GM19452 (cell line): ENCODE measurements around the gene TRIM8.

Source experiments
- ATAC-seq: cut with Tn5 transposase; IDR thresholded peaks from one replicate; pipeline ENCODE4 v1.9.1; 2021; ENCODE audit not compliant: unreplicated experiment

The TRIM8 gene, protein sequence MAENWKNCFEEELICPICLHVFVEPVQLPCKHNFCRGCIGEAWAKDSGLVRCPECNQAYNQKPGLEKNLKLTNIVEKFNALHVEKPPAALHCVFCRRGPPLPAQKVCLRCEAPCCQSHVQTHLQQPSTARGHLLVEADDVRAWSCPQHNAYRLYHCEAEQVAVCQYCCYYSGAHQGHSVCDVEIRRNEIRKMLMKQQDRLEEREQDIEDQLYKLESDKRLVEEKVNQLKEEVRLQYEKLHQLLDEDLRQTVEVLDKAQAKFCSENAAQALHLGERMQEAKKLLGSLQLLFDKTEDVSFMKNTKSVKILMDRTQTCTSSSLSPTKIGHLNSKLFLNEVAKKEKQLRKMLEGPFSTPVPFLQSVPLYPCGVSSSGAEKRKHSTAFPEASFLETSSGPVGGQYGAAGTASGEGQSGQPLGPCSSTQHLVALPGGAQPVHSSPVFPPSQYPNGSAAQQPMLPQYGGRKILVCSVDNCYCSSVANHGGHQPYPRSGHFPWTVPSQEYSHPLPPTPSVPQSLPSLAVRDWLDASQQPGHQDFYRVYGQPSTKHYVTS

GRCh38 chr10:102644066-102644645 lies at the start of gene TRIM8:
TRIM8 (plus strand) TSS chr10:102644479; CDS start chr10:102644618, 139 bp downstream.
- ATAC-seq = no peak

DNA sequence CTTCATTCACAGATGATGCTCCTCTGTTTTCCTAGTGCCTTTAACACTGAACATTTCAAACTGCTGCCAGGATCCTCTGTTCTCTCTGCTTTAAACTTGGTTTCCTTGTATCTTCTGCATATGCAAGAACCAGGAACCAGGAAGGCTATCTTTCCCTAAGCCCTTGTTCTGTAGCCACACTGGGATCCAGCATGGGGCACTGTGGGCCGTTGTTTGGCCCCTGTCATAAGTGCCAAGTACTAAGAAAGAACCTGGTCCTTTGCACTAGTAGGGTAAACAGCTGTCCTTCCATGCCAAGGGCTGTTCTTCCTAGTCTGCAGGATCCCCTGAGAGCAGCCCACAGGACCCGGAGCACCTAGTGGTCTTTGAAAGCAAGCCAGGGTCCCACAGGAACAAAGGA lies 49.0 kb upstream of the TRIM8 start:
- ATAC-seq = no peak

DNA sequence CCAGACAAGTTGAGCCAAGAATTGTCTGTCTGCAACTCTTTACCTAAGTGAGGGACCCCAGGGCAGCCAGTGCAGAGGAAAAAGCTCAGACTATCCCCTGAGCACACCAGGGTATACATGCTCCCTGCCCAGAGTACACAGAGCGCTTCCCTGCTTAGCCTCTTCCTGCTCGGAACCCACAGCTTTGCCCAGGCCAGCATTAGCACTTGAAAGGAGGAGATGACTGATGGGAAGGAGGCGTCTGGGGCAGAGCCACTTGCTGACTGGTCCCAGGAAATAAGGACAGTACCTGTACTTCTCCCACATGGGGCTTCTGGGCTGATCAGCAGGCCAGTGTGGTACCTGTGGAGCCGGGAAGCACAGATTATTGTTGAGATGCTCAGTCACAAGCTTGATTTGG lies 48.4 kb upstream of the TRIM8 start:
- ATAC-seq = no peak

- no peak for ATAC-seq
Observed at GRCh38 chr10:102596506-102596971, 47.7 kb upstream of the TRIM8 start.

DNA sequence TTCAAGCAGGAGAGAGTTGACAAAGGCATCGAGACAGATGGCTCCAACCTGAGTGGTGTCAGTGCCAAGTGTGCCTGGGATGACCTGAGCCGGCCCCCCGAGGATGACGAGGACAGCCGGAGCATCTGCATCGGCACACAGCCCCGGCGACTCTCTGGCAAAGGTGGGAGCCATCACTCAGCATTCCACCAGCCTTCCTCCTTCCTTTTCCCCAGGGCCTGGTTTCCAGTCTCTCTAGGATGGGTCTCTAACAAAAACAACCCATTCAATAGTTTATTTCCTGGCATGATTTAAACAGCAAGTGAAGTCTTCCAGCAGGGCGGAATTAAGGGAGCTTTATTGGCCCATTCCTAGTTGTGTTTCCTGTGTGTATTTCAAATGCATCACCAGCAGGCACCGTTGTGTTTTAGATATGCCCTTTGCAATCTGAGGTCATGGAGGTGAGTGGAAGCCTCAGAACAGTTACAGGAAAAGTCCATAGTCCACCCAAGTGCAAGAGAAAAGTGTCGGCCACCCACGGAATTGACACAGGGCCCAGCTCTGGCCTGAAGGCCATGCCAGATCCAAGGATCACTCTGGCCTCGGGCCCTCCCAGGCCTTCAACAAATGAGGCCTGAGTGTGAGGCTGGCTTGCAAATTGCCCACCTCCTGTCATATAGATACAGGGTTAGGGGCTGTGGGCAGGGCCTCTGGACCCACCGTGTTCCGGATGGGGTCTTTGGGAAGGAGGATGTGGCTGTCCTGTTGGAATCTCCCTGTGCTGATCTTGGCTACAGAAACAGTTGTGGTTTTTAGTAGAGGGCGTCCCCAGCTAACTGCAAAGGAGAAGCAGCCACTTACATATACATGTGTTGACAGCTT lies 46.9 kb upstream of the TRIM8 start:
- no peak for ATAC-seq

GRCh38 chr10:102598243-102598642 lies 46.0 kb upstream of the TRIM8 start:
- ATAC-seq = no peak

- no peak for ATAC-seq
Observed at GRCh38 chr10:102599565-102600327, 44.5 kb upstream of the TRIM8 start.

- ATAC-seq = no peak
Observed at GRCh38 chr10:102600816-102601215, 43.5 kb upstream of the TRIM8 start.

DNA sequence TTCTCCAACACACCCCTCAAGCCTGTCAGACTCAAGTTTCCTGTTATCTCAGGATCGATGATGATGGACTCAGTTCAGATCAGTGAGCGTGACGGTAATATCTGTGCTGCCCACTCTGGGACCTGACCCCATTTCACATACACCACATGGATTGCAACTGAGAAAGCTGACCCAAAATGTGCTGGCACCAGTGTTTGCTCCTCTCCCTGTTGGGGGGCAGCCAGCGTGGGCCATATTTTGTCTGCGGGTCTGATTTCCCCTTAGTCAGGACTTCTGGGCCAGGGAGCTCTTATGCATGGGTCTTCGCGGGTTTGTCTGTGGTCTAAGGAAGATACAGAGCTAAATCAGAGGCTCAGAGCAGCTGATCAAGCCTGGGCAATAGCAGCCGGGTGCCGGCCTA lies 42.6 kb upstream of the TRIM8 start:
- ATAC-seq = no peak

GRCh38 chr10:102602272-102603045 lies 41.8 kb upstream of the TRIM8 start:
- no peak for ATAC-seq

DNA sequence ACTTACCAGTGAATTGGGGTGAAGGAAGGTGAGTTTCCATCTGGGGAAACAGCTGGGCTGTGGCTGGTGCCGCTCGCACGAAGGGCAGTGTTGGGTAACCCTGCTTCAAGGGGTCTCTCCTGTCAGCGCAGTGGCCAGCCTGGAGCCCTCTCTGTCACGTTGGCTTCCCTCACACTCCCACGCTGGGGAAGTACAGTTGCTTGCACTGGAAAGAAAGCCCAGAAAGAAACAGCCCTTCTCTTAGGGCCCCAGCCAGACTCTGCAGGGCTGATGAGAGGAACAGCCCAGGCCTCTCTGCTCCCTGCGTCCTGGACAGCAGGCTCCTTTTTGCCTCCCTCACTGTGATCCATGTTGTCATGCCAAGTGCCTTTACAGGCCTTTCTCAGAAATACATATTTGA lies 40.3 kb upstream of the TRIM8 start:
- no peak for ATAC-seq

- ATAC-seq = no peak
Observed at GRCh38 chr10:102604439-102604841, 39.8 kb upstream of the TRIM8 start.

DNA sequence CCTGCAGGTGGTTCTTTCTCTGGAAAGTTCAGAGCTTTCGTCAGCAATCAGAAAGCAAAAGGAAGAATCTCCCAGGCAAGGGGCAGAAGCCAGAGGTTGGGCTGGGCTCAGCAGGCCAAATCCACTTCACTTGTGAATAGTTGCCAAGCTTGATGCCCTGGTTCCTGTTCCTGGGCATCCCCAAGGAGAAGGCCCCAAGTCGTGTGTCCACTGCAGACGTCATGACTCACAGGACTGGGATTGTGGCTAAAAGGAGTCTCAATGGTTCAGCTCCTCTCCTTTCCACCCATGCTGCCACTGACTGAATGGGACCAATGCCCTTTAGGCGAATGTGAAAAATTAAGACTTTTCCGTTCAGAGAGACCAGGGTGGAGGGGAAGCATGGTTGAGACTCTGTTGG lies 38.6 kb upstream of the TRIM8 start:
- no peak for ATAC-seq

- no peak for ATAC-seq
Observed at GRCh38 chr10:102608487-102608886, 35.8 kb upstream of the TRIM8 start.

- ATAC-seq = no peak
Observed at GRCh38 chr10:102610441-102610887, 33.8 kb upstream of the TRIM8 start.

- ATAC-seq = no peak
Observed at GRCh38 chr10:102611514-102612087, 32.7 kb upstream of the TRIM8 start.

DNA sequence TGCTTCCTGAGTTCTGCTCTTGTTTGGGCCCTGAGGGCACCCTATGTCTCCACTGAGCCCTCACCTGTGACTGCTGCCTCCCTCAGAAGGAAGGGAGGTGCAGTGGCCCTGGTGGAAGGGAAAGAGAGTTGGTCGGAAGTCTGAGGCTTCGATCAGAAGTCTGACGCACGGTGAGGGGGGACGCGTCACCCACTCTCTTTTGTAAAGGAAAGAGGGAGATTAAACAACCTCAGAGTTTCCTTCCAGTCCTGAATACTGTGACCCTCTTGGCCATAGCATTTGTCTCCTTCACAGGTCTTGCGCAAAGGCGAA lies 31.4 kb upstream of the TRIM8 start:
- ATAC-seq = no peak

DNA sequence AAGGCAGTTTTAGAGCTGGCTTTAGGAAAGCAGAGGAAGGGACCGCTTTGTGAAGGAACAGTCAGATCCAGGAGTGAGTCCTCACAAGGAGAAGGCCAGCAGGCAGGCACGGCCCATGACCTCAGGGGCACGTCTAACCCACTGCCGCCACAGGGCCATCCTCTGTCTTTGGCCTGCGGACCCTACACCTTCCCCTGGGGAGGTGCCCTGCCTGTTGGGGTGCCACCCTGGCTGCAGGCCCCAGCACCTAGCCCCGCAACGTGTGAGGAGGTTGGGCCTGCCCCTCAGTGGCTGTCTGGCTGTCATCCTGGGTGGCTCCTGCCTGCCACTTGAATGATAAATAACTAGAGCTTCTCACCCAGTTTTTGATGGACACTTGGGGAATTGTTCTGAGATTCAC lies 31.0 kb upstream of the TRIM8 start:
- ATAC-seq = no peak

DNA sequence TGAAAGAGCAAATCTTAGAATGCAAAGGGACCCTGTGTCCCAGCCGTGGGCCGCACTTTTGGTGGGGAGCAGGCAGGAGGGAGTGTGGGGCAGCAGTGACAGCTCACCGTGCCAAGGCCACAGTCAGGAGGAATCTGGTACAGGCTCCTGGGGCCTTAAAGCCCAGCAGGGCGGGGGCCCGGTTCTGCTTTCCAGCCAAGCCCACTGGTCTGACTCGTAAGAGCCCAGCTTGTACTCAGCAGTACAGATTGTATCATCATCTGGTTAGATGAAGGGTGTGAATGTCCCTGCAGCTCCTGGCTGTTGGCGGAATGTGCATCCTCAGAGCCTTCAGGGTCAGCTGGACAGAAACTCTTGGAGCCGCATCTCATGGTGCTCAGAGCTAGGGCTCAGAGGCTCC lies 30.5 kb upstream of the TRIM8 start:
- ATAC-seq = no peak

- ATAC-seq = no peak
Observed at GRCh38 chr10:102614888-102615287, 29.4 kb upstream of the TRIM8 start.
